Stimulated activated CD4-positive, alpha-beta T cell treated with anti-CD3 and anti-CD28 coated beads, Interleukin-2, amount 100 ng/mL, for 24 hours (primary cell): Measurements from ENCODE around the gene CEP72.
"Not testable (repeated sequence)": the region's sequence is repeated elsewhere in the genome, so short reads cannot be mapped to it uniquely, and the experiment has no call there.

Experiments
- DNase-seq, 2 donors: peaks; one replicate each; pipeline ENCODE4 v3.0.0-alpha.2; 2020

Gene CEP72

DNA sequence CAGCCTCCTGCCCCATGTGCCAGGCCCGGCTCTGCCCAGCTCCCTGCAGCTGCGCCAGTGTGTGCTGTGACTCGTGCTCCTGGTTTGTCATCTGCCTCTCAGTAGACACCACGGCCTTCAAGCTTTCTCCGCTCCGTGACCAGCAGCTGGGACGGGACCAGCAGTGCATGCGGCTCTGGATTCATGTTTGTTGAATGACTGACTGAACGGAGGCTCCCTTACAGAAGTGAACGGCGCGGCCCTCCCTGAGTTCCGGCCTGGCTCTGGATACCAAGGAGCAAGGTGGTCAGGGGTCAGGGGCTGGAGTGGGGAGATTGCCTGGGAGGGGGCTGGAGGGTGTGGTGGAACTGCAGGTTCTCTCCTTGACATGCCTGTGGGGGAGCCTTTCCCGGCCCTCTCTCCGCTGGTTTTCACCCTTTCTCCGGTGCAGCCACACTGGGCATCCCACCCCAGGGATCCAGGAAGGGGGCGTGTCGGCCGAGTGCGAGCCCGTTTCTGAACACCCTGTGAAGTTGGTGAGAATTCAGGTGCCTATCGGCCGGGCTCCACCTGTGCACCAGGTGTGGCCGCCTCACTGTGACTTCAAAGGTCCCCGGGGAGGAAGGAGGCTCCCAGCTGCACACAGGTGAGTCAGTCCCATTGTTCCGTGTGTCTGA lies 11.1 kb upstream of the CEP72 start:
- DNase-seq = no peak

- no peak for DNase-seq
Measured at GRCh38 chr5:601771-602465, 10.2 kb upstream of the CEP72 start.

DNA sequence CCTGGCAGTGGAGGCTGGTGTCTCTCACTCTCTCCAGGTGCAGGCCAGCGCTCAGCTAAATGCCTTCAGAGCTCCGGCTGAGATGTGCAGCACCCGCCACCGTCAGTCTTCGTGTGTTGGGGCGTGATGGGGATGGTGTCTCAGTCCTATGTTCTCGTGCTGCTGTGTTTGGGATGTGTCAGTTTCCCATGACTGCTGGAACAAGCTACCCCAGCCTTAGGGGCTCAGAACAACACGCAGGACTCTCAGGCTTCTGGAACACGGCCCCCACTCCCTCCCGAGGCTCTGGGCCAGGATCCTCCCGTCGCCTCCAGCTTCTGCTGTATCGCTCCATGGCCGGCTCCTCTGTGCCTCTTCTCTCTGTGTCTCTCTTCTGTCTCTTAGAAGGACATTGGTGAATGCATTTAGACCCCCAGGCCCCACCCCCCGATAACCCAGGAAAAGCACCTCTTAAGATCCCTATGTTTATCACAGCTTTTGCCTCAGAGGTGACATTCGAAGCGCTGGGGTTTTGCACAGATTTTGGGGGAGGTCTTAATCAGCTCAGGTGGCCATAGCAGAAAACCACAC lies 9.6 kb upstream of the CEP72 start:
- no peak for DNase-seq

DNA sequence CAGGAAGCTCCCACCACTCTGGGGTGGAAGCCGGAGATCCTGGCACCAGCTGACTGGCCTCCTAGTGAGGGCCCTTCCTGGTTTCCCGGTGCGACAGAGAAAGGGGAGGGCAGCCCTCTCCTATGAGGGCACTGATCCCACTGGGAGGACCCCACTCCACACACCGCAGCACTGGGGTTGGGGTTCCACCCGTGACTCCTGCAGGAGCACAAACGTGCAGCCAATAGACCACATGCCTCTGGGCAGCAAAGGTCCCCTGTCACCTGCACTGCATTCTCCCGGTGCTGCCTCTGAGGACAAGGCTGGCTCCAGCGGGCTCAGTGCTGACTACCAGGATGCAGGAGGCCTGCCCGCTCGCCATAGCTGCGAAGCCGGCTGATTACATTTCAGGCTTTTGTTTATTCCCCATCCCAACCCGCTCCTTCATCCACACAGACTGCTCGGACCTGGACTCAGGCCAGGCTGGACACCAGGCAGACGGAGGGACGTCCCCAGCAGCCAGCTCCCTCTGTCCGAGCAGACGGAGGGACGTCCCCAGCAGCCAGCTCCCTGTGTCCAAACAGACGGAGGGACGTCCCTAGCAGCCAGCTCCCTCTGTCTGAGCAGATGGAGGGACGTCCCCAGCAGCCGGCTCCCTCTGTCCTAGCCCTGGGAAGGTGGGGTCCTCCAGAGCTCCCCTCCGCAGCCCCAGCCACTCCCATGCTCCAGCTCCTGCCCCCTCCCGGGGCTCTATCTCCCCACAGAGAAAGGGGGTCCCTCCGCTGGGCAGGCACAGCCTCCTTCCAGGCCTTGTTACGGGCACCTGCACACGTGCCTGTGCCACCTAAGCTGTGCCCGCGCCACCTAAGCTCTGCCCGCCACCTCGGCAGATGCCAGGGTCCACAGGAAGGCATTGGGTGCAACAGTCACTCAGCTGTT lies 8.8 kb upstream of the CEP72 start:
- DNase-seq = no peak

- no peak for DNase-seq
Measured at GRCh38 chr5:604391-604831, 7.7 kb upstream of the CEP72 start.

GRCh38 chr5:605090-605489 lies 7.0 kb upstream of the CEP72 start:
- not testable (repeated sequence) for DNase-seq

- DNase-seq = no peak
Measured at GRCh38 chr5:606061-606460, 6.1 kb upstream of the CEP72 start.

DNA sequence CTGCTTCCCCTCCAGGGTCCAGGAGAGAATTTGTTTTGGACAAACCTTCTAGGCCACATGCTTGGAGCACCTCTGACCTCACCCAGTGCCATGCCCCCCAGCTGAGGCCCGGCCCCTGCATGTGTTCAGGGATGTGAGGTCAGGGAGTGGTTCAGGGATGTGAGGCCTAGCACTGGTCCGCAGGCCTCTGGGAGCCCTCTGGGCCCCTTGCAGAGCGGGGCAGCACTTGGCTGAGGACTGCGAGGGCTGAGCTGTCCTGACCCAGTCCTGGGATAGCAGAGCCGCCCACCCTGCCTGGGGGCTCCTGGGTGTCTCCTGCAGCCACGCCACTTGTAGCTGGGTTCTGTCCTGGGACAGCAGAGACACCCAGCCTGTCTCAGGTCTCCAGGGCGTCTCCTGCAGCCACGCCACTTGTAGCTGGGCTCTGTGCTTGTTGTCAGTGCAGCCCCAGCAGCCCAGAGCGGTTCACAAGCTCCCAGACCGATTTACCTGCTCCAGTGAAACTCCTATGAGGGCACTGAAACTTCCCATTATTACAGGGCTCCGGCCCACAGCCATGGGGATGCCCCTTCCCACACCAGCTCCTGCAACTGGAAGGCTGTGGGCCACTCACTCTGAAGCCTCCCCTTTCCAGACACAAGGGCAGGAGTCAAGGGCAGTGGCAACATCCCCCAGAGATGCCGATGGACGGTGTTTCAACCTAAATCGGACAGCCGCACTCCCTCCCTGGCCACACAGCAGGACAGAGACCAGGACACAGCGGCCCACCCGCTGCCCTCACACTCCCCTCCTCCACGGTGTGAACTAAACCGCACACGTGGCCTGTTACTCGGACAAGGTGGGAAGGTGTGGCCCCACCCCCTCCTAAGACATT lies 5.4 kb upstream of the CEP72 start:
- no peak for DNase-seq

DNA sequence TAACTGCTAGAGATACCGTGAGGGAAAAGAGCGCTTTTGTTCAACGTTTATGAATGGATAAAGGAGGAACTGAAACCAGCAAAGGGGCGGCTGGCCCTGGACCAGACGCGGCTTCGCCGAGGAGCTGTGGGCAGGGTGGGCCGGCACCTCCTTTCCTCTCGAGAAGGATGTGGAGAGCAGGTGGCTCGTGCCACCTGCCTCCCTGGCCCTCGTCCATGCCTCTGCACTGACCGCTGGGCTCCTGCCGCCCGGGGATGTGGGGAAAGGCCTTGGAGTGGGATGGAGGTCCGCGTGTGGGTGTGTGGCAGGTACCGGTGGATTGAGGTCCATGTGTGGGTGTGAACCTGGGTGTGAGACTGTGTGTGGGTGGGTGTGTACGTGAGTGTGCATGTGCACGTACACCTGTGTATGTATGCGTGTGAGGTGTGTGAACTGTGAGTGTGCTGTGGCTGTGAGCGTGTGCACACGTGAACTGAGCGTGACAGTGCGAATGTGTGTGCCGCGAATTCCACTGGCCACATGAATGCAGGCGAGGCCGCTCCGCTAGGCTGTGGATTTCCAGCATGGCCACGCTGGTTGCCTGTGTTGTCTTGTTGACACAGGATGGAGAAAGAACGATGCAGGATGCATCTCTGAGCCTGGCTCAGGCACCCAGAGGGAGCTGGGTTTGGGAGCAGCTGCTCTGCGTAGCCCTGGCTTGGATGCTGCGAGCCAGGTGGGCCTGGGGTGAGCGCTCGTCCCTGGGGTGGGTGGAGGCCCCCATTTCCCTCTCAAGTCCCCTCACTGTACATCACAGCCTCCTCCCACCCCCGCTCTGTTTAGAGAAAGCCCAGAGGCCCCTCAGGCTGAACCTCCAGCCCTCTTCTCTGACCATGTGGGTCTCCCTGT lies 4.4 kb upstream of the CEP72 start:
- DNase-seq = peak in 1 of 2 donors; percentile 12

DNA sequence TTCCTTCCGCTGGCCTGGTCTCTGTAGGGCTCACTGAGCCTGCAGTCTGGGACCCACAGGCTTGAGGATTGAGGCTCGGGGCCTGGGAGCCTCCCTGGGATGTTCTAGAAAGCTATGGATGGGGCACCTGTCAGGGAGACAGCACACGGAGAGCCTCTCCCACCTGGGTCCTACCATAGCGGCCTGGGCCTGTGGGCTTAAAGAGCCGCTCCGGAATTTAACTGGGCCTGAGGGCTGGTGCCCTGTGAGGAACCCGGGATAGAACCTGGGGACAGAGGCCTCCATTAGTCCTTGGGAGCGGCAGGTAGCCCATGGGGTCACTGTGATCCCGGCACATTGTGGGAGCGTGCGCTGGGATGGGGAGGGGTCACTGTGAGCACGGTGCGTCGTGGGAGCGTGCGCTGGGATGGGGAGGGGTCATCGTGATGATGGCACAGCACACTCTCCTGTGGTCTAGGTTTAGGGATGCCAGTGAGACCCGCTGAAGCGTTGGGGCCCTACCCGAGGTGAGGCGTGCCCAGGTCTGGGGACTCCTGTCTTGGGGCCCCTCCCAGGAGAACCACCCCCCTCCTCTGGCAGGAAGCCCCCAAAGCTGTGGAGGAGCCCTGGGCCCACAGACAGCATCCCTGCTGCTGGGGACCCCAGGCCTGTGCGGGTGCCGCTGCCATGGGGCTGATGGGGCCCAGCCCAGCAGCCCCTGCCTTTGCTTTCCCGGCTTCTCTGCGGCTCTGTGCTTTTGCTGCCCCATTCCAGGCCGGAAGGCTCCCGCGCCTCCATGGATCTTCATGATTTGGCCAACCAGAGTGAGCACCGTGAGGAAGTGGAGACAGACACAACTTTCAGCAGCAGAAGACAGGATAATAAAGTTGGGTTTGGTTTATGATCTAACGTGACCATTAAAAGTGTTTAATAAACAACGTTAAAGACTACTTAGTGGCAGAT lies 3.4 kb upstream of the CEP72 start:
- DNase-seq = peak in 1 of 2 donors; percentile 11

GRCh38 chr5:609506-609905 lies 2.6 kb upstream of the CEP72 start:
- peak in 1 of 2 donors; percentile 13 for DNase-seq

GRCh38 chr5:610011-610743 lies 2.0 kb upstream of the CEP72 start:
- DNase-seq = peak in 1 of 2 donors; percentile 18

DNA sequence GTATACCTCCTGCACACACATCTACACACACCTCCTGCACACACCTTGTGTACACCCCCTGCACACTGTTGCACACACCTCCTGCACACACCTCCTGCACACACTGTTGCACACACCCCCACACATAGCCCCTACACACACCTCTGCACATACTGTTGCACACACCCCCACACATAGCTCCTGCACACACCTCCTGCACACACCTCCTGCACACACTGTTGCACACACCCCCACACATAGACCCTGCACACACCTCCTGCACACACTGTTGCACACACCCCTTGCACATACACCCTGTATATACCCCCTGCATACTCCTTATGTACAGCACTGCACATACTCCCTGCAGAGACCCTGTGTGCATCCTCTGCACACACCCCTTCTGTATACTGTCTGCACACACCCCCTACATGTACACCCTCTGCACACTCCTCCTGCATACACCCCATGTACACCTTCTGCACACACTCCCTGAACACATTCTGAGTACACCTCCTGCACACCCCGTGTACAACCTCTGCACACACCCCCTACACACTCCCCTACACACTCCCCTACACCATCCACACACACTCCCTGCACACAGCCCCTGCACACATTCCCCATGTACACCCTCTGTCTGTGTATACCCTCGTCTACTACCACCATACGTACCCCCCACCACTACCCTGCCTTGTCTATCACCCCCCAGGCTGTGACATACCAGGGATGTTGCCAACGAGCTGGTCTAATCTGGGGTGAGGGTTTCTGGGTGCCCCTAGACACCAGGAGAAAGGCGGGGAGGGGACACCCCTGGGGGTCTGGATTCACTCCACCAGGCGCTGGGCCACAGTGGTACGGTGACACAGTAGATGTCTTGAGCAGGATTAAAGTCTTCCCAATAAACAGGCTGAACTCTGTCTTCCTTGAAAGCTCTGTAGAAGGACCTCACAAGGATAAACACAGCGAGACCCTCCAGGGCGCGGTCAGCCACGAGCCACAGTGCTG lies 1.1 kb upstream of the CEP72 start:
- DNase-seq = peak in 1 of 2 donors; percentile 18

DNA sequence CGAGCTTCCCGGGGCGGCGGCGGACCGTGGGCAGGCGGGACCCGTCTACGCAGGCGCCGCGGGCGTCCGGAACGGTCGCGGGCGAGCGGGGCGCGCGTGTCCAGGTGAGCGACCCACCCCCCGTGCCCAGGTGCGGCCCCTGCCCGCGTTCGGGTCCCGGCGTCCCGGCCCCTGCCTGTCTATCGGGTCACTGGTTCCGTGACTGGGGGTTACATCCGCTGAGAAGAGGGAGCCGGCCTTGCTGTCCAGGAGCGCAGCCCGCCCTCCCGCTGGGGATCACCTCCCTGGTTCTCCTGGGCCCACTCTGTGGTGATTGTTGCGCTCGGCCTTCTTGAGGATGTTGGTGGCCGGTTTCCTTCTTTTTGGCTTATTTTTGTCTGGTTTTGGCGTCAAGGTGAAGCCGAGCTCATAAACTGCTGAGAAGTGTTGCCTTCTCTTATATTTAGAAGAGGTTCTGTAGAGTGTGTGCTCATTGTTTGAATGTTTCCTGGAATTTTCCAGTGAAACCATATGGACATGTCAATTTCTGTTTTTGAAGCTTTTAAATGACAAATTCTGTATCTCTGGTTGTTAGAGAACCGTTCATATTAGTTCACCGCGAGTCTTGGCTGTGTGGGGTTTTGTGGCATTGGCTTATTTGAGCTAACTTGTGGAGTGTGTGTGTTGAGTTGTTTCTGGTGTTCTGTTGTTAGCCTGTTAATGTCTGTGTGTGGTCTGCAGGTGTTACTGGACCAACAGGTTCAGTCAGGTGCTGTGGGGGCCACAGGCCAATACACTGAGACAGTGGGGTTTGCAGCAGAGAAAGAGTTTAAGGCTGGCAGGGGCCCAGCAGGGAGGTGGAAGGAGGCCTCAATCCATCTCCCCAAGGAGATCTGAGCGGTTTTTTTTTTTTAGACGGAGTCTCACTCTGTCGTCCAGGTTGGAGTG lies 621 bp downstream of the CEP72 start:
- DNase-seq = peak in 1 of 2 donors; percentile 35

GRCh38 chr5:616484-617039 lies 4.4 kb downstream of the CEP72 start:
- peak in 1 of 2 donors; percentile 9 for DNase-seq

DNA sequence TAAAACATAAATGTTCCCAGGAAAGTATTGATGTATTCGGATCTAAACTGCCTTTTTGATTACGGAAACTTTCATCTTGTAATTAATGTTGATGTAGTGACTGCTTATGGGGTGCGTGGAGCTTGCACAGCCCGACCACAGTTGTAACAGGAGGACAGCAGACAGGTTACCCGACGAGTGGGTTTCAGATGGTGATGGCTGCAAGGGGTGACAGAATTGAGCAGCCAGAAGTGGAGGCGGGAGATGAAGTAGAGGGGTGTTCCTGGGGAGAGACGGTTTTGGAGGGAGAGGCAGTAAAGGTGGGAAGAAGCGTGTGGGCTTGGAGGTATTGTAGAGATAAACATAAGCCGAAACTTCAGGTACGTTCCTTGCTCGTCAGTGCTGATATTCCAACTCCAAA lies 5.8 kb downstream of the CEP72 start:
- DNase-seq = peak in 1 of 2 donors; percentile 3
